ENCODE data around the gene KCNK6.

DNA sequence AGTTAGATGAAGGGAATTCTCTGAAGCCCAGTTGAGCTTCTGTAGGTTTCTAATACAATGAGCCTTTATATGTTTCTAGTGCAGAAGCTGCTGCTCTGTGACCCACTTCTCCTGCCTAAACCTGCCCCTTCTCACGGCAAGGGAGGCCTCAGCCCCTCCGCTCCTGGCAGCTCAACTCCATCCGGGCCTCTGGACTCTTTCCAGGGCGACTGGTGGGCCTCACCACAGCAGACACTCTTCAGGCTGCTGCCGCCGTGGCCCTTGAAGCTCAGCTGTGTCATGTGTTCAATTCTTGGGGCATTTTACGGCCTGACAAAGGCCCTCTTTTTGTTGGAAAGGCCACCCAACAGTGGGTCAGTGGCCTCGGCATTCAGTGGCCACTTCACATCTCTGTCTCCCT lies 25.6 kb upstream of the KCNK6 start:
- TF ChIP-seq, protein P1, sequence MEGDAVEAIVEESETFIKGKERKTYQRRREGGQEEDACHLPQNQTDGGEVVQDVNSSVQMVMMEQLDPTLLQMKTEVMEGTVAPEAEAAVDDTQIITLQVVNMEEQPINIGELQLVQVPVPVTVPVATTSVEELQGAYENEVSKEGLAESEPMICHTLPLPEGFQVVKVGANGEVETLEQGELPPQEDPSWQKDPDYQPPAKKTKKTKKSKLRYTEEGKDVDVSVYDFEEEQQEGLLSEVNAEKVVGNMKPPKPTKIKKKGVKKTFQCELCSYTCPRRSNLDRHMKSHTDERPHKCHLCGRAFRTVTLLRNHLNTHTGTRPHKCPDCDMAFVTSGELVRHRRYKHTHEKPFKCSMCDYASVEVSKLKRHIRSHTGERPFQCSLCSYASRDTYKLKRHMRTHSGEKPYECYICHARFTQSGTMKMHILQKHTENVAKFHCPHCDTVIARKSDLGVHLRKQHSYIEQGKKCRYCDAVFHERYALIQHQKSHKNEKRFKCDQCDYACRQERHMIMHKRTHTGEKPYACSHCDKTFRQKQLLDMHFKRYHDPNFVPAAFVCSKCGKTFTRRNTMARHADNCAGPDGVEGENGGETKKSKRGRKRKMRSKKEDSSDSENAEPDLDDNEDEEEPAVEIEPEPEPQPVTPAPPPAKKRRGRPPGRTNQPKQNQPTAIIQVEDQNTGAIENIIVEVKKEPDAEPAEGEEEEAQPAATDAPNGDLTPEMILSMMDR (IDR thresholded peaks at IDR 0.05) = no peak
- TF ChIP-seq POLR2A (IDR thresholded peaks at IDR 0.05) = no peak
